ENCODE measurements around the gene ATAD5.

The ATAD5 gene

GRCh38 chr17:30854146-30854545, 22.4 kb downstream of the ATAD5 start:
- Histone ChIP-seq H3K4me3 (ENCODE audit: insufficient read depth, low read length, poor library complexity, severe bottlenecking) (no peak overlapping the region), H3K9me3 (ENCODE audit: insufficient read depth, low read length) (no peaks in the 10 kb centered on the region), H3K79me2 (ENCODE audit: insufficient read depth, low read length) (no peaks in the 10 kb centered on the region), H3F3A (ENCODE audit: insufficient read depth) (no peaks in the 10 kb centered on the region; the same call in 1 of the 2 replicates), H3K9ac (ENCODE audit: low read length) (no peak overlapping the region), H3K9me2 (replicated peaks; ENCODE audit: insufficient read depth, low read length) (no peaks in the 10 kb centered on the region), H3K4me2 (ENCODE audit: low read depth, low read length, poor library complexity, severe bottlenecking) (no peak overlapping the region), H2AFZ (ENCODE audit: low read depth, low read length, severe bottlenecking) (no peak overlapping the region), H3K27me3 (ENCODE audit: low read length) (no peaks in the 10 kb centered on the region), H3K36me3 (ENCODE audit: low read length) (peaks cover 55% of the 10 kb centered on the region), H3K27ac (ENCODE audit: low read depth, low read length) (no peak overlapping the region), H4K20me1 (ENCODE audit: low read depth, low read length) (no peaks in the 10 kb centered on the region)
- TF ChIP-seq CTCF (IDR thresholded peaks at IDR 0.05; ENCODE audit: insufficient read depth, low read length, poor library complexity, severe bottlenecking) (no peak), EZH2phosphoT487 (conservative IDR thresholded peaks at IDR 0.05; ENCODE audit: low read length) (no peak)

- H3K4me3 ChIP-seq (ENCODE audit: insufficient read depth, low read length, poor library complexity, severe bottlenecking), result no peak overlapping the region
- TF ChIP-seq EZH2phosphoT487 (conservative IDR thresholded peaks at IDR 0.05; ENCODE audit: low read length), result no peak
- no peak for TF ChIP-seq CTCF (IDR thresholded peaks at IDR 0.05; ENCODE audit: insufficient read depth, low read length, poor library complexity, severe bottlenecking)
- no peak overlapping the region for H2AFZ ChIP-seq (ENCODE audit: low read depth, low read length, severe bottlenecking)
- H3K27me3 ChIP-seq (ENCODE audit: low read length), result no peaks in the 10 kb centered on the region
- H3K9me3 ChIP-seq (ENCODE audit: insufficient read depth, low read length), result no peaks in the 10 kb centered on the region
- H3K9ac ChIP-seq (ENCODE audit: low read length), result no peak overlapping the region
- H3F3A ChIP-seq (ENCODE audit: insufficient read depth), result no peaks in the 10 kb centered on the region; the same call in 1 of the 2 replicates
- no peaks in the 10 kb centered on the region for H3K9me2 ChIP-seq (replicated peaks; ENCODE audit: insufficient read depth, low read length)
- no peaks in the 10 kb centered on the region for H4K20me1 ChIP-seq (ENCODE audit: low read depth, low read length)
- no peaks in the 10 kb centered on the region for H3K79me2 ChIP-seq (ENCODE audit: insufficient read depth, low read length)
- H3K4me2 ChIP-seq (ENCODE audit: low read depth, low read length, poor library complexity, severe bottlenecking), result no peak overlapping the region
- H3K27ac ChIP-seq (ENCODE audit: low read depth, low read length), result no peak overlapping the region
- H3K36me3 ChIP-seq (ENCODE audit: low read length), result peaks cover 32% of the 10 kb centered on the region; the same call in 1 of the 2 replicates
These were observed 26.9 kb downstream of the ATAD5 start for GRCh38 chr17:30858556-30859250.

GRCh38 chr17:30864636-30865035, 32.9 kb downstream of the ATAD5 start:
- Histone ChIP-seq H3K9ac (ENCODE audit: low read length) (no peak overlapping the region), H3K4me2 (ENCODE audit: low read depth, low read length, poor library complexity, severe bottlenecking) (no peak overlapping the region), H4K20me1 (ENCODE audit: low read depth, low read length) (no peaks in the 10 kb centered on the region), H3K27me3 (ENCODE audit: low read length) (no peaks in the 10 kb centered on the region), H3K79me2 (ENCODE audit: insufficient read depth, low read length) (no peaks in the 10 kb centered on the region), H3K4me3 (ENCODE audit: insufficient read depth, low read length, poor library complexity, severe bottlenecking) (no peak overlapping the region), H3K9me3 (ENCODE audit: insufficient read depth, low read length) (no peaks in the 10 kb centered on the region), H3K36me3 (ENCODE audit: low read length) (peaks cover 30% of the 10 kb centered on the region), H3K27ac (ENCODE audit: low read depth, low read length) (no peak overlapping the region), H3K9me2 (replicated peaks; ENCODE audit: insufficient read depth, low read length) (no peaks in the 10 kb centered on the region), H2AFZ (ENCODE audit: low read depth, low read length, severe bottlenecking) (no peak overlapping the region), H3F3A (ENCODE audit: insufficient read depth) (peaks cover 16% of the 10 kb centered on the region; the same call in 1 of the 2 replicates)
- no peak for TF ChIP-seq EZH2phosphoT487 (conservative IDR thresholded peaks at IDR 0.05; ENCODE audit: low read length)

- no peak overlapping the region for H3K27ac ChIP-seq (ENCODE audit: low read depth, low read length)
- peaks cover 52% of the 10 kb centered on the region for H3K36me3 ChIP-seq (ENCODE audit: low read length)
- no peaks in the 10 kb centered on the region for H3K9me2 ChIP-seq (replicated peaks; ENCODE audit: insufficient read depth, low read length)
- no peaks in the 10 kb centered on the region for H3K9me3 ChIP-seq (ENCODE audit: insufficient read depth, low read length)
- H3K79me2 ChIP-seq (ENCODE audit: insufficient read depth, low read length), result peaks cover 4% of the 10 kb centered on the region
- no peak overlapping the region for H3K4me3 ChIP-seq (ENCODE audit: insufficient read depth, low read length, poor library complexity, severe bottlenecking)
- no peaks in the 10 kb centered on the region for H3K27me3 ChIP-seq (ENCODE audit: low read length)
- H3K4me2 ChIP-seq (ENCODE audit: low read depth, low read length, poor library complexity, severe bottlenecking), result no peak overlapping the region
- H3F3A ChIP-seq (ENCODE audit: insufficient read depth), result peaks cover 24% of the 10 kb centered on the region; the same call in 1 of the 2 replicates
- H3K9ac ChIP-seq (ENCODE audit: low read length), result no peak overlapping the region
- H4K20me1 ChIP-seq (ENCODE audit: low read depth, low read length), result no peaks in the 10 kb centered on the region
- TF ChIP-seq EZH2phosphoT487 (conservative IDR thresholded peaks at IDR 0.05; ENCODE audit: low read length), result no peak
- TF ChIP-seq CTCF (IDR thresholded peaks at IDR 0.05; ENCODE audit: insufficient read depth, low read length, poor library complexity, severe bottlenecking), result no peak
- no peak overlapping the region for H2AFZ ChIP-seq (ENCODE audit: low read depth, low read length, severe bottlenecking)
These were observed 37.2 kb downstream of the ATAD5 start for GRCh38 chr17:30869005-30869404.
